Cardiac muscle cell (in vitro differentiated cells and primary cell): ENCODE data around the gene HPS5. TPM values are rescaled to one million over a fixed set of nuclear protein-coding genes. Genes with fewer than 3 reads are reported as not detected.

Source experiments
- DNase-seq, 2 donors: peaks; one replicate each; pipeline versions ENCODE4 v3.0.0 to v3.0.0-alpha.2; 2010 to 2017; ENCODE audit warnings: low read depth in 1 of 2, low spot score in 1 of 2
- H3K27ac ChIP-seq: fragments of 200-600 bp; sonication (generic); 2 replicates; pipeline ENCODE4 v1.5.1; 2016
- H3K27me3 ChIP-seq: fragments of 200-600 bp; sonication (generic); 2 replicates; pipeline ENCODE4 v1.6.0; 2016; ENCODE audit warnings: control low read depth
- H3K36me3 ChIP-seq: fragments of 200-600 bp; sonication (generic); 2 replicates; pipeline ENCODE4 v1.5.1; 2016; ENCODE audit warnings: control low read depth
- H3K4me1 ChIP-seq: fragments of 200-600 bp; sonication (generic); 2 replicates; pipeline ENCODE4 v1.8.1; 2017; ENCODE audit warnings: low read depth, mild to moderate bottlenecking, mixed run types
- H3K4me3 ChIP-seq: fragments of 200-600 bp; sonication (generic); 2 replicates; pipeline ENCODE4 v1.5.1; 2016; ENCODE audit warnings: mild to moderate bottlenecking
- H3K9me3 ChIP-seq: fragments of 200-600 bp; sonication (generic); 2 replicates; pipeline ENCODE4 v1.5.1; 2017; ENCODE audit warnings: low read depth, mild to moderate bottlenecking, control low read depth
- CTCF ChIP-seq: IDR thresholded peaks from 2 replicates; pipeline ENCODE4 v1.5.1; 2012; ENCODE audit warnings: low read depth, mild to moderate bottlenecking, low read length
- polyA plus RNA-seq: library from polyadenylated mRNA; unstranded; fragments of >200 nt; fragmentation: Nextera tagmentation; extraction: Ambion mirVana; gene quantifications from 2 replicates; pipeline ENCODE4 v1.2.1, GENCODE V29; 2016
- total RNA-seq: library from RNA; depleted of rRNA; stranded (reverse); fragments of >200 nt; gene quantifications from 2 replicates; pipeline ENCODE4 v1.2.3, GENCODE V29; 2016

HPS5 gene, protein sequence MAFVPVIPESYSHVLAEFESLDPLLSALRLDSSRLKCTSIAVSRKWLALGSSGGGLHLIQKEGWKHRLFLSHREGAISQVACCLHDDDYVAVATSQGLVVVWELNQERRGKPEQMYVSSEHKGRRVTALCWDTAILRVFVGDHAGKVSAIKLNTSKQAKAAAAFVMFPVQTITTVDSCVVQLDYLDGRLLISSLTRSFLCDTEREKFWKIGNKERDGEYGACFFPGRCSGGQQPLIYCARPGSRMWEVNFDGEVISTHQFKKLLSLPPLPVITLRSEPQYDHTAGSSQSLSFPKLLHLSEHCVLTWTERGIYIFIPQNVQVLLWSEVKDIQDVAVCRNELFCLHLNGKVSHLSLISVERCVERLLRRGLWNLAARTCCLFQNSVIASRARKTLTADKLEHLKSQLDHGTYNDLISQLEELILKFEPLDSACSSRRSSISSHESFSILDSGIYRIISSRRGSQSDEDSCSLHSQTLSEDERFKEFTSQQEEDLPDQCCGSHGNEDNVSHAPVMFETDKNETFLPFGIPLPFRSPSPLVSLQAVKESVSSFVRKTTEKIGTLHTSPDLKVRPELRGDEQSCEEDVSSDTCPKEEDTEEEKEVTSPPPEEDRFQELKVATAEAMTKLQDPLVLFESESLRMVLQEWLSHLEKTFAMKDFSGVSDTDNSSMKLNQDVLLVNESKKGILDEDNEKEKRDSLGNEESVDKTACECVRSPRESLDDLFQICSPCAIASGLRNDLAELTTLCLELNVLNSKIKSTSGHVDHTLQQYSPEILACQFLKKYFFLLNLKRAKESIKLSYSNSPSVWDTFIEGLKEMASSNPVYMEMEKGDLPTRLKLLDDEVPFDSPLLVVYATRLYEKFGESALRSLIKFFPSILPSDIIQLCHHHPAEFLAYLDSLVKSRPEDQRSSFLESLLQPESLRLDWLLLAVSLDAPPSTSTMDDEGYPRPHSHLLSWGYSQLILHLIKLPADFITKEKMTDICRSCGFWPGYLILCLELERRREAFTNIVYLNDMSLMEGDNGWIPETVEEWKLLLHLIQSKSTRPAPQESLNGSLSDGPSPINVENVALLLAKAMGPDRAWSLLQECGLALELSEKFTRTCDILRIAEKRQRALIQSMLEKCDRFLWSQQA
- total RNA-seq: 7.3 and 10.3 TPM in 2 replicates
- 9.5 and 12.1 TPM in 2 replicates for polyA plus RNA-seq

GRCh38 chr11:18321969-18322711 lies at the start of gene HPS5, which contains the start of gene GTF2H1:
TSS of gene HPS5 (minus strand) at chr11:18322140. CDS start at chr11:18317858, 4,282 bp downstream.
TSS of gene GTF2H1 (plus strand) at chr11:18322567. CDS start at chr11:18333075, 10,508 bp downstream.
- H3K36me3 ChIP-seq: no peaks in the 10 kb centered on the region
- peak within 1 kb of the TSS; percentile 62 for H3K4me3 ChIP-seq
- H3K4me1 ChIP-seq: peaks cover 12% of the 10 kb centered on the region
- H3K9me3 ChIP-seq: no peaks in the 10 kb centered on the region
- peak; percentile 98 to 99 for DNase-seq
- H3K27me3 ChIP-seq: no peaks in the 10 kb centered on the region
- H3K27ac ChIP-seq: peak within 1 kb of the TSS; percentile 99
- no peak for TF ChIP-seq CTCF

DNA sequence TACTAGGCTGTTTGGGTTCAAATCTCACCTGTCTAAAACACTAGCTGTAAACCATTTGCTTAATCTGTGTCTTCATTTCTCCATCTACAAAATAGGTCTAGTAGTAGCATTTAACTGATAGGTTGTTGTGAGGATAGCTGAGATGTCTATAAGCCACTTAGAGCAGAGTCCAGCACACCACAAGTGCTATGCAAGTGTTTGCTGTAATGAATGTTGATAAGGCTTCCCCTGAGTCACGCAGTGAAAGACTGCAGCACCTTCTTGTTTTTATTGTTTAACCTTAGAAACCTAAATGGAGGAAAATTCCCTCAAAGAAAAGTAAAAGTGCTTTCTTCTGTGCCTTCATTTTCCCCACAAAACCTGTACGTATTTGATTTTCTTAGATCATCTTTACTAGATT lies 49.3 kb upstream of the HPS5 start:
- H3K27ac ChIP-seq: peak overlapping the region; percentile 2
- no peaks in the 10 kb centered on the region for H3K27me3 ChIP-seq
- DNase-seq: peak; percentile 20 to 56
- no peak for TF ChIP-seq CTCF
- no peak overlapping the region for H3K4me3 ChIP-seq
- peaks cover 10% of the 10 kb centered on the region for H3K36me3 ChIP-seq
- H3K4me1 ChIP-seq: no peaks in the 10 kb centered on the region
- H3K9me3 ChIP-seq: no peaks in the 10 kb centered on the region

GRCh38 chr11:18369398-18369797 lies 47.5 kb upstream of the HPS5 start:
- H3K4me3 ChIP-seq: no peak overlapping the region
- no peak for DNase-seq
- H3K36me3 ChIP-seq: peaks cover 24% of the 10 kb centered on the region
- no peak for TF ChIP-seq CTCF
- H3K4me1 ChIP-seq: no peaks in the 10 kb centered on the region
- H3K27me3 ChIP-seq: no peaks in the 10 kb centered on the region
- peak overlapping the region; percentile 59 for H3K27ac ChIP-seq
- H3K9me3 ChIP-seq: no peaks in the 10 kb centered on the region

DNA sequence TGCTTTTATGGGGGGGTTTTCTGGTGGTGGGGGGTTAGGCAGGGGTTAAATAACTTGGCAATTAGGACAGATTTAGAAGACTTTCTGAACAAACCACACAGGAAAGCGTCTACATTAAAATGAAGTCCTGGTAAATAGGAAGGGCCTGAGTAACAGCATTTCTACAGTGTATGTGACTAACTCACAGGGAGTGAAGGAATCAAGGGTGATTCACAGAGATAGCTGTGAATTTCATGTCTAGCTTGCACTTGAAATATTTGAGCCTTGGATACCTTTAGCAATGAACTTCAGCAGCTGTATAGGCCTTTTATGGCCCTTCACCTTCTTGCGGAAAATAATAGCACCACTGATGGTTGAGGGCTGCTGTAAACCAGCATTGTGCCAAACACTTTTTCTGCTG lies 46.3 kb upstream of the HPS5 start:
- peak in 1 of 2 donors; percentile 50 for DNase-seq
- H3K4me1 ChIP-seq: no peaks in the 10 kb centered on the region
- no peak for TF ChIP-seq CTCF
- no peaks in the 10 kb centered on the region for H3K27me3 ChIP-seq
- H3K9me3 ChIP-seq: no peaks in the 10 kb centered on the region
- peaks cover 32% of the 10 kb centered on the region for H3K36me3 ChIP-seq
- no peak overlapping the region for H3K4me3 ChIP-seq
- H3K27ac ChIP-seq: peak overlapping the region; percentile 21
